GM12878 (cell line): ENCODE results near the gene KRTAP10-11. TPM values are rescaled to one million over a fixed set of nuclear protein-coding genes. Genes with fewer than 3 reads are reported as not detected.

Experiments used
- ATAC-seq: fragments of 200-7000 bp; cut with Tn5 transposase; 3 replicates; pipeline ENCODE4 v1.9.1; 2020; ENCODE audit warnings: mild to moderate bottlenecking, moderate library complexity
- BruUV-seq: library from RNA; stranded (reverse); fragments of 400-500 nt; replicated peaks from 2 replicates; lab custom pipeline; 2021; lab: Mats Ljungman, UMichigan
- CTCF ChIA-PET: fragments of 300-600 bp; sonication (Branson Sonifier 250); formaldehyde crosslinking; extraction: SDS; loops from one replicate; lab custom pipeline; 2021; ENCODE audit warnings: inconsistent platforms; lab: Yijun Ruan, JAX
- POLR2A ChIA-PET: fragments of 350-600 bp; formaldehyde crosslinking; extraction: SDS; loops from one replicate; lab custom pipeline; 2021; ENCODE audit warnings: inconsistent platforms; lab: Charles Lee
- RAD21 ChIA-PET: fragments of 300-600 bp; sonication (Branson Sonifier 250); formaldehyde crosslinking; loops from one replicate; lab custom pipeline; 2023; ENCODE audit warnings: antibody characterized with exemption; ENCODE audit not compliant: unreplicated experiment; lab: Charles Lee
- SMC1A ChIA-PET: fragments of 300-600 bp; sonication (Branson Sonifier 250); formaldehyde crosslinking; loops from one replicate; lab custom pipeline; 2023; ENCODE audit not compliant: unreplicated experiment, uncharacterized antibody; lab: Charles Lee
- DNase-seq: peaks from one replicate; pipeline ENCODE4 v3.0.0-alpha.2; 2011; ENCODE audit warnings: low read depth, low spot score
- FAIRE-seq: peaks from 3 replicates; lab custom pipeline; 2011; peaks lifted over from hg19 to GRCh38; lab: Jason Lieb, UNC
- H2AFZ ChIP-seq: 2 replicates; pipeline ENCODE4 v1.6.0; 2011; ENCODE audit warnings: low read depth, low read length, control low read depth; ENCODE audit not compliant: control insufficient read depth
- H3K27ac ChIP-seq: 2 replicates; pipeline ENCODE4 v1.5.1; 2011; ENCODE audit warnings: control low read depth; ENCODE audit not compliant: control insufficient read depth, insufficient read depth
- H3K27me3 ChIP-seq, 2 experiments: replicated peaks in 1 of 2; 2 replicates each; pipeline versions ENCODE4 v1.6.0 to v1.6.1; 2011; ENCODE audit warnings: low read length in 1 of 2; ENCODE audit not compliant: control insufficient read depth in 2 of 2, insufficient read depth in 2 of 2
- H3K36me3 ChIP-seq, 2 experiments: 2 replicates each; pipeline ENCODE4 v1.5.1; 2011; ENCODE audit warnings: low read length in 1 of 2; ENCODE audit not compliant: control insufficient read depth in 2 of 2, insufficient read depth in 2 of 2
- H3K4me1 ChIP-seq: 2 replicates; pipeline ENCODE4 v1.6.1; 2011; ENCODE audit warnings: mild to moderate bottlenecking, low read length, moderate library complexity, mixed read lengths; ENCODE audit not compliant: control insufficient read depth, insufficient read depth
- H3K4me2 ChIP-seq: 2 replicates; pipeline ENCODE4 v1.6.0; 2011; ENCODE audit warnings: control low read depth; ENCODE audit not compliant: control insufficient read depth, insufficient read depth
- H3K4me3 ChIP-seq: fragments of 200-600 bp; sonication (generic); 2 replicates; pipeline ENCODE4 v1.5.1; 2016
- H3K79me2 ChIP-seq: 2 replicates; pipeline ENCODE4 v1.6.0; 2011; ENCODE audit warnings: low read length; ENCODE audit not compliant: control insufficient read depth, insufficient read depth
- H3K9ac ChIP-seq: 2 replicates; pipeline ENCODE4 v1.8.0; 2011; ENCODE audit warnings: low read length, control low read depth, mixed read lengths; ENCODE audit not compliant: control insufficient read depth, insufficient read depth
- H3K9me3 ChIP-seq: replicated peaks from 3 replicates; pipeline ENCODE4 v1.5.1; 2011; ENCODE audit warnings: mild to moderate bottlenecking, low read length; ENCODE audit not compliant: control insufficient read depth, insufficient read depth
- H4K20me1 ChIP-seq: 2 replicates; pipeline ENCODE4 v1.6.0; 2011; ENCODE audit not compliant: control insufficient read depth, insufficient read depth
- BACH1 ChIP-seq: fragments of 450-650 bp; IDR thresholded peaks from 2 replicates; pipeline ENCODE4 v1.6.1; 2017; ENCODE audit warnings: mild to moderate bottlenecking, borderline replicate concordance
- CHD2 ChIP-seq: IDR thresholded peaks from 2 replicates; pipeline ENCODE4 v1.6.1; 2011; ENCODE audit warnings: low read depth, low read length, improper control_type of control experiment, borderline replicate concordance
- CUX1 ChIP-seq: IDR thresholded peaks from 2 replicates; pipeline ENCODE4 v1.6.1; 2012; ENCODE audit warnings: improper control_type of control experiment, low read depth, low read length; ENCODE audit not compliant: insufficient replicate concordance
- ESRRA ChIP-seq: IDR thresholded peaks from 2 replicates; pipeline ENCODE4 v1.6.1; 2012; ENCODE audit warnings: mild to moderate bottlenecking, low read length, improper control_type of control experiment
- GABPA ChIP-seq: IDR thresholded peaks from 2 replicates; pipeline ENCODE4 v1.6.1; 2014; ENCODE audit warnings: antibody characterized with exemption, low read depth, mild to moderate bottlenecking, inconsistent platforms
- MTA2 ChIP-seq: fragments of 450-650 bp; IDR thresholded peaks from 2 replicates; pipeline ENCODE4 v1.6.1; 2016; ENCODE audit warnings: low read depth, mild to moderate bottlenecking, moderate library complexity
- RFX5 ChIP-seq: IDR thresholded peaks from 2 replicates; pipeline ENCODE4 v1.6.1; 2011; ENCODE audit warnings: low read depth, low read length, improper control_type of control experiment
- SIN3A ChIP-seq: IDR thresholded peaks from 2 replicates; pipeline ENCODE4 v1.6.1; 2012; ENCODE audit warnings: low read depth, low read length, improper control_type of control experiment
- SREBF1 ChIP-seq: IDR thresholded peaks from 2 replicates; pipeline ENCODE4 v1.6.1; 2012; ENCODE audit warnings: mild to moderate bottlenecking, low read length
- SUPT20H ChIP-seq: IDR thresholded peaks from 2 replicates; pipeline ENCODE4 v1.6.1; 2011; ENCODE audit warnings: low read depth, mild to moderate bottlenecking, low read length, moderate library complexity, borderline replicate concordance; ENCODE audit not compliant: control insufficient read depth
- ZNF687 ChIP-seq: fragments of 450-650 bp; IDR thresholded peaks from 2 replicates; pipeline ENCODE4 v1.6.1; 2017; ENCODE audit warnings: mild to moderate bottlenecking, moderate library complexity
- whole genome bisulfite sequencing: methylation state at CpG from one replicate; pipeline ENCODE4 v1.1.6; 2016; ENCODE audit warnings: low lambda C conversion rate; ENCODE audit not compliant: insufficient replicate concordance, insufficient coverage; ENCODE audit errors: missing lambda C conversion rate; 5-methylcytosine and 5-hydroxymethylcytosine counted together
- in situ Hi-C: fragments of 300-500 bp; cut with MboI; formaldehyde crosslinking; loops from 9 replicates; pipeline ENCODE4 v1.14.3; 2018; ENCODE audit warnings: mixed read lengths
- intact Hi-C: fragments of 100-400 bp; cut with micrococcal nuclease; formaldehyde crosslinking; loops from one replicate; pipeline ENCODE4 v1.14.2; 2022; ENCODE audit not compliant: unreplicated experiment
- polyA plus RNA-seq, 11 experiments: library from polyadenylated mRNA; depleted of rRNA in 4 of 11; unstranded in 6 of 11; stranded (reverse) in 5 of 11; fragments of >200 nt; fragmentation: Nextera tagmentation in 4 of 11; fragmentation: Illumina TruSeq in 1 of 11; extraction: Ambion mirVana in 4 of 11; extraction: Trizol in 1 of 11; gene quantifications; 1 replicate in 1 of 11; 2 replicates in 10 of 11; pipeline versions ENCODE4 v1.2.1 to v1.2.3, GENCODE V29; 2011 to 2016; ENCODE audit warnings: inconsistent platforms in 2 of 11, missing spikeins in 2 of 11, low read depth in 1 of 11
- total RNA-seq, 4 experiments: library from RNA; depleted of rRNA in 3 of 4; stranded (reverse); fragments of >200 nt in 3 of 4; fragmentation: Illumina TruSeq in 1 of 4; extraction: Trizol in 1 of 4; gene quantifications; 2 replicates each; pipeline versions ENCODE4 v1.2.1 to v1.2.3, GENCODE V29; 2013 to 2021
- TF ChIP-seq, protein P1 (sequence below): IDR thresholded peaks from 2 replicates; pipeline ENCODE4 v1.6.1; 2011; ENCODE audit warnings: mild to moderate bottlenecking, low read depth, low read length, moderate library complexity; ENCODE audit not compliant: insufficient replicate concordance

The KRTAP10-11 gene
- total and polyA plus RNA-seq, 10 of the 15 experiments (the other 5 are each of a cell fraction or from before 2014, with no cell fraction given), result not detected

DNA sequence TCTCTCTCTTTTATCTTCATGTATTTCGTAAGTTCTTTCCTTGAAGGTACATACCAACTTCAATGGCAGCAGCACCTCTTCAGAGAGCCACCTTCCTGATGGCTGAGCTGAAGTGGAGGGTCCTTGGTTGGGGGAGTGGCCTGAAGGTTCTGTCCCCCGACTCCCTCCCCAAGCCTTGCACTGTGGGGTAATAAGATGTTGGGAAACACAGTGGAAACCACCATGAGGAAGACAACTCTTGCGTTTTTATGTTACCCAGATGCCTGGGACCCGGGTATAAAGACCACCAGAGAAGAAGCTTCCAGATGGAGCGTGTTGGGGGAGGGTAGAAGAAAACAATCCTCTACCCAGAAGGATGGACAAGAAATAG lies 12.3 kb downstream of the KRTAP10-11 start (continued):
- TF ChIP-seq ESRRA (no peak), BACH1 (no peak), SUPT20H (no peak), SREBF1 (no peak)

DNA sequence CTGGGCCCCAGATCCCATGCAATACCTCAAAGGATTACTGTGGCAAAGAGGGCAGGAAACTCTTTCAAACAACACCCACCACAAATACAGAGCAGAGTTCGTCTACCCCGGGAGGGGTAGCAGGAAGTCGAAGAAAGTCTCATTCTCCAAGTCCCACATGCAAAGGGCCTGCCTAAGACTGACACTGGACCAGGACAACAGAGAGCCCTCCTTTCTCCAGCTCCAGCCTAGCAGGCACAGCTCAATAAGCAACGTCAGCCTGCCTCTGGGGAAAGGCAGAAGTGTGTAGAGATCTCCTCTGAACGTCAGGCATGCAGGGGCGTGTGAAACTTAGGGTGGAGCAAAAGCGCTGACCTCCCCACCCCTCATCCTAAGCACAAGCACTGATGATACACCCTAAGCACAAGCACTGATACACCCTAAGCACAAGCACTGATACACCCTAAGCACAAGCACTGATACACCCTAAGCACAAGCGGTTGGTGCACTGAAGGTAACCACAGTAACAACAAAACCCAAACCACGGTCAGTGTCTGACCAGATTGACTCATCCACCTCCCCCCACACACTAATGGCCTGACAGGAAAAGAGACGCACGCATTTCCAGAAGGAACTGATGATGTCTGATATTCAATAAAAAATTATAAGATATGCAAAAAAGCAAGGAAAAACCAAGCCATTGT lies 12.8 kb downstream of the KRTAP10-11 start:
- SMC1A ChIA-PET, result interaction anchor here (0.8 kb wide), 1 partner anchor 7 kb away, joined by 3 read pairs; no protein-coding TSS in a partner anchor
- no peak overlapping the region for H3K27ac ChIP-seq
- BruUV-seq, result no TSS peak
- in situ Hi-C loops, result no loop called here
- FAIRE-seq (no peak), ATAC-seq (no peak), DNase-seq (no peak)
- no peak overlapping the region for H2AFZ ChIP-seq
- no peaks in the 10 kb centered on the region for H3K27me3 ChIP-seq
- RAD21 ChIA-PET, result no interaction called here
- no peak overlapping the region for H3K4me2 ChIP-seq
- peaks cover 2% of the 10 kb centered on the region; the same call in 1 of the 3 replicates for H3K9me3 ChIP-seq
- intact Hi-C loops, result no loop called here
- 13% methylated on average over 11 of the region's 11 CpGs for WGBS
- H3K4me1 ChIP-seq, result no peaks in the 10 kb centered on the region
- CTCF ChIA-PET, result no interaction called here
- no peak overlapping the region for H3K9ac ChIP-seq
- H3K79me2 ChIP-seq, result no peaks in the 10 kb centered on the region
- H3K36me3 ChIP-seq, result no peaks in the 10 kb centered on the region
- H4K20me1 ChIP-seq, result no peaks in the 10 kb centered on the region
- H3K4me3 ChIP-seq, result no peak overlapping the region
- POLR2A ChIA-PET, result no interaction called here
- TF ChIP-seq CUX1 (no peak), MTA2 (no peak), ZNF687 (no peak), CHD2 (no peak), RFX5 (no peak), GABPA (no peak), SIN3A (no peak)
- TF ChIP-seq, protein P1, sequence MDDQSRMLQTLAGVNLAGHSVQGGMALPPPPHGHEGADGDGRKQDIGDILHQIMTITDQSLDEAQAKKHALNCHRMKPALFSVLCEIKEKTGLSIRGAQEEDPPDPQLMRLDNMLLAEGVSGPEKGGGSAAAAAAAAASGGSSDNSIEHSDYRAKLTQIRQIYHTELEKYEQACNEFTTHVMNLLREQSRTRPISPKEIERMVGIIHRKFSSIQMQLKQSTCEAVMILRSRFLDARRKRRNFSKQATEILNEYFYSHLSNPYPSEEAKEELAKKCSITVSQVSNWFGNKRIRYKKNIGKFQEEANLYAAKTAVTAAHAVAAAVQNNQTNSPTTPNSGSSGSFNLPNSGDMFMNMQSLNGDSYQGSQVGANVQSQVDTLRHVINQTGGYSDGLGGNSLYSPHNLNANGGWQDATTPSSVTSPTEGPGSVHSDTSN, result no peak
